CD4-positive, alpha-beta T cell (primary cell): ENCODE data around the gene PKD1L1. TPM values are rescaled to one million over a fixed set of nuclear protein-coding genes. Genes with fewer than 3 reads are reported as not detected.

Experiments used
- ATAC-seq: fragments of 200-7000 bp; cut with Tn5 transposase; one replicate; pipeline ENCODE4 v1.10.0; 2022; ENCODE audit warnings: mild to moderate bottlenecking; ENCODE audit not compliant: poor library complexity
- CTCF ChIA-PET: fragments of 350-600 bp; sonication (Branson Sonifier 250); formaldehyde crosslinking; loops from one replicate; lab custom pipeline; 2021; ENCODE audit warnings: antibody characterized with exemption, inconsistent platforms; lab: Charles Lee
- POLR2A ChIA-PET: fragments of 350-600 bp; sonication (Branson Sonifier 250); formaldehyde crosslinking; loops from one replicate; lab custom pipeline; 2021; ENCODE audit warnings: antibody characterized with exemption, inconsistent platforms; lab: Charles Lee
- DNase-seq, 14 experiments: peaks; one replicate each; pipeline ENCODE4 v3.0.0-alpha.2; 2013 to 2020; ENCODE audit warnings: mixed read lengths in 2 of 14
- H3K27ac ChIP-seq, 2 donors: one replicate each; pipeline versions ENCODE4 v1.5.1 to v1.7.0; 2013; ENCODE audit warnings: low read length in 2 of 2, low read depth in 1 of 2, mild to moderate bottlenecking in 1 of 2
- H3K27me3 ChIP-seq, 2 experiments: 1 replicate in 1 of 2; 2 replicates in 1 of 2; pipeline versions ENCODE4 v1.6.1 to v1.7.0; 2013; ENCODE audit warnings: low read length in 2 of 2, control low read depth in 1 of 2, mild to moderate bottlenecking in 1 of 2, moderate library complexity in 1 of 2; ENCODE audit not compliant: insufficient read depth in 2 of 2, control insufficient read depth in 1 of 2
- H3K36me3 ChIP-seq: one replicate; pipeline ENCODE4 v1.6.1; 2013; ENCODE audit warnings: low read length, control low read depth; ENCODE audit not compliant: insufficient read depth
- H3K4me1 ChIP-seq: one replicate; pipeline ENCODE4 v1.6.1; 2013; ENCODE audit warnings: low read length, control low read depth; ENCODE audit not compliant: insufficient read depth
- H3K4me3 ChIP-seq: one replicate; pipeline ENCODE4 v1.5.1; 2013; ENCODE audit warnings: mild to moderate bottlenecking, low read length, moderate library complexity
- H3K9me3 ChIP-seq, 2 experiments: 1 replicate in 1 of 2; 2 replicates in 1 of 2; pipeline versions ENCODE4 v1.6.1 to v1.7.0; 2013; ENCODE audit warnings: low read length in 2 of 2, mild to moderate bottlenecking in 2 of 2, control low read depth in 1 of 2, moderate library complexity in 1 of 2; ENCODE audit not compliant: control insufficient read depth in 1 of 2, insufficient read depth in 1 of 2
- H3K27ac Mint-ChIP-seq: one replicate; pipeline ENCODE4 v1.8.0; 2020; ENCODE audit warnings: mixed read lengths
- H3K27me3 Mint-ChIP-seq: one replicate; pipeline ENCODE4 v1.8.0; 2021; ENCODE audit warnings: mixed read lengths
- H3K36me3 Mint-ChIP-seq: one replicate; pipeline ENCODE4 v1.8.0; 2021; ENCODE audit warnings: low read depth, mixed read lengths
- H3K4me1 Mint-ChIP-seq: one replicate; pipeline ENCODE4 v1.8.0; 2021; ENCODE audit warnings: low read depth, mixed read lengths
- H3K4me3 Mint-ChIP-seq: one replicate; pipeline ENCODE4 v1.8.0; 2020; ENCODE audit warnings: mild to moderate bottlenecking, mixed read lengths
- H3K9me3 Mint-ChIP-seq: one replicate; pipeline ENCODE4 v1.8.0; 2020; ENCODE audit warnings: mixed read lengths
- CTCF ChIP-seq: fragments of 200-600 bp; IDR thresholded peaks from one replicate; pipeline ENCODE4 v1.8.0; 2022; ENCODE audit warnings: antibody characterized with exemption, mild to moderate bottlenecking
- intact Hi-C, 2 experiments: fragments of 100-400 bp; cut with DNase I in 1 of 2; cut with micrococcal nuclease in 1 of 2; formaldehyde crosslinking; loops; one replicate each; pipeline versions ENCODE4 v1.15.1 to v1.9.0; 2023 to 2025; cut with DNase I, micrococcal nuclease
- total RNA-seq, 174 experiments: library from RNA in 2 of 174; stranded (reverse) in 2 of 174; gene quantifications; one replicate each; pipeline ENCODE4 v1.2.3 and lab custom pipeline; 2021 to 2026

PKD1L1 gene
- total RNA-seq, 2 experiments from 2014 or later = 0.20 to 0.25 TPM

GRCh38 chr7:47772492-47772891 is 175.8 kb downstream of the PKD1L1 start:
- Histone ChIP-seq H3K27ac (no peak overlapping the region), H3K36me3 (no peaks in the 10 kb centered on the region), H3K27me3 (no peaks in the 10 kb centered on the region), H3K9me3 (no peaks in the 10 kb centered on the region), H3K4me1 (no peaks in the 10 kb centered on the region), H3K4me3 (no peak overlapping the region)
- no peak overlapping the region for H3K27ac Mint-ChIP-seq
- no peak overlapping the region for H3K4me3 Mint-ChIP-seq
- no peaks in the 10 kb centered on the region for H3K36me3 Mint-ChIP-seq
- DNase-seq = no peak
- ChIA-PET POLR2A (no interaction called here), CTCF (no interaction called here)
- H3K9me3 Mint-ChIP-seq = no peaks in the 10 kb centered on the region
- no peak for ATAC-seq
- no peaks in the 10 kb centered on the region for H3K27me3 Mint-ChIP-seq
- TF ChIP-seq CTCF = no peak
- intact Hi-C loops = no loop called here
- H3K4me1 Mint-ChIP-seq = no peaks in the 10 kb centered on the region

GRCh38 chr7:47771990-47772360 is 176.3 kb downstream of the PKD1L1 start:
- Mint-ChIP-seq H3K4me1 (no peaks in the 10 kb centered on the region), H3K27me3 (no peaks in the 10 kb centered on the region), H3K4me3 (no peak overlapping the region), H3K9me3 (no peaks in the 10 kb centered on the region), H3K36me3 (no peaks in the 10 kb centered on the region), H3K27ac (no peak overlapping the region)
- Histone ChIP-seq H3K9me3 (no peaks in the 10 kb centered on the region), H3K4me3 (no peak overlapping the region), H3K27ac (no peak overlapping the region), H3K36me3 (no peaks in the 10 kb centered on the region), H3K4me1 (no peaks in the 10 kb centered on the region), H3K27me3 (no peaks in the 10 kb centered on the region)
- DNase-seq (no peak), ATAC-seq (no peak)
- ChIA-PET POLR2A (no interaction called here), CTCF (no interaction called here)
- no peak for TF ChIP-seq CTCF
- intact Hi-C loops = no loop called here

GRCh38 chr7:47771336-47771989 is 176.8 kb downstream of the PKD1L1 start:
- intact Hi-C loops = no loop called here
- Mint-ChIP-seq H3K36me3 (no peaks in the 10 kb centered on the region), H3K27ac (no peak overlapping the region), H3K27me3 (no peaks in the 10 kb centered on the region), H3K4me1 (no peaks in the 10 kb centered on the region), H3K4me3 (no peak overlapping the region), H3K9me3 (no peaks in the 10 kb centered on the region)
- TF ChIP-seq CTCF = no peak
- no peaks in the 10 kb centered on the region for H3K4me1 ChIP-seq
- no peak overlapping the region for H3K27ac ChIP-seq
- no peaks in the 10 kb centered on the region for H3K9me3 ChIP-seq
- DNase-seq = no peak
- POLR2A ChIA-PET = no interaction called here
- no peak for ATAC-seq
- no peak overlapping the region for H3K4me3 ChIP-seq
- CTCF ChIA-PET = no interaction called here
- no peaks in the 10 kb centered on the region for H3K36me3 ChIP-seq
- no peaks in the 10 kb centered on the region for H3K27me3 ChIP-seq
